IMR-90 (cell line): ENCODE data around the gene GLP2R. TPM values are rescaled to one million over a fixed set of nuclear protein-coding genes. Genes with fewer than 3 reads are reported as not detected.
A peak's percentile ranks its signal among the peaks of the same experiment; 100 is the strongest.

ENCODE experiments used
- ATAC-seq: fragments of 200-7000 bp; cut with Tn5 transposase; 2 replicates; pipeline ENCODE4 v1.9.1; 2020; ENCODE audit warnings: low read depth, mild to moderate bottlenecking, moderate library complexity
- BruUV-seq: library from RNA; stranded (reverse); fragments of 400-500 nt; replicated peaks from 2 replicates; lab custom pipeline; 2021; lab: Mats Ljungman, UMichigan
- CTCF ChIA-PET: fragments of 300-600 bp; formaldehyde crosslinking; extraction: SDS; loops from one replicate; lab custom pipeline; 2021; ENCODE audit warnings: antibody characterized with exemption; lab: Yijun Ruan, JAX
- POLR2A ChIA-PET: fragments of 300-600 bp; sonication (Branson Sonifier 250); formaldehyde crosslinking; loops from one replicate; lab custom pipeline; 2022; ENCODE audit warnings: antibody characterized with exemption; ENCODE audit not compliant: unreplicated experiment; lab: Charles Lee
- DNase-seq: peaks from one replicate; pipeline ENCODE4 v3.0.0; 2013
- H2AFZ ChIP-seq: replicated peaks from 2 replicates; pipeline ENCODE3; 2013; ENCODE audit warnings: low read length, mild to moderate bottlenecking; ENCODE audit not compliant: poor library complexity
- H2AK5ac ChIP-seq: 2 replicates; pipeline ENCODE4 v1.6.1; 2013; ENCODE audit warnings: low read depth, low read length, inconsistent platforms
- H2AK9ac ChIP-seq: replicated peaks from 2 replicates; pipeline ENCODE3; 2013; ENCODE audit warnings: mild to moderate bottlenecking, low read depth, low read length, moderate library complexity; ENCODE audit not compliant: poor library complexity
- H2BK120ac ChIP-seq: 2 replicates; pipeline ENCODE4 v1.6.1; 2013; ENCODE audit warnings: low read depth, low read length, inconsistent platforms
- H2BK15ac ChIP-seq: 3 replicates; pipeline ENCODE4 v1.6.1; 2013; ENCODE audit warnings: low read depth, low read length, inconsistent platforms
- H2BK20ac ChIP-seq: 2 replicates; pipeline ENCODE4 v1.6.1; 2013; ENCODE audit warnings: low read depth, mild to moderate bottlenecking, inconsistent platforms, low read length, moderate library complexity
- H2BK5ac ChIP-seq: 2 replicates; pipeline ENCODE4 v1.6.1; 2013; ENCODE audit warnings: mild to moderate bottlenecking, low read depth, low read length, inconsistent platforms; ENCODE audit not compliant: poor library complexity, severe bottlenecking
- H3K14ac ChIP-seq: replicated peaks from 2 replicates; pipeline ENCODE4 v1.6.1; 2013; ENCODE audit warnings: low read depth, low read length, inconsistent platforms
- H3K18ac ChIP-seq: 2 replicates; pipeline ENCODE4 v1.6.1; 2013; ENCODE audit warnings: low read depth, low read length, control low read depth
- H3K23ac ChIP-seq: 2 replicates; pipeline ENCODE4 v1.6.1; 2013; ENCODE audit warnings: low read depth, low read length, inconsistent platforms
- H3K27ac ChIP-seq: 2 replicates; pipeline ENCODE4 v1.5.1; 2013; ENCODE audit warnings: mild to moderate bottlenecking, control low read depth, low read length; ENCODE audit not compliant: insufficient read depth
- H3K27me3 ChIP-seq: 2 replicates; pipeline ENCODE4 v1.6.1; 2013; ENCODE audit warnings: low read length; ENCODE audit not compliant: control insufficient read depth, insufficient read depth
- H3K36me3 ChIP-seq: 2 replicates; pipeline ENCODE4 v1.6.1; 2013; ENCODE audit warnings: low read length, mixed read lengths; ENCODE audit not compliant: control insufficient read depth, insufficient read depth
- H3K4ac ChIP-seq: 2 replicates; pipeline ENCODE4 v1.6.1; 2013; ENCODE audit warnings: low read depth, low read length, inconsistent platforms
- H3K4me1 ChIP-seq: 2 replicates; pipeline ENCODE4 v1.6.1; 2013; ENCODE audit warnings: low read length, mixed read lengths; ENCODE audit not compliant: control insufficient read depth, insufficient read depth
- H3K4me2 ChIP-seq: 2 replicates; pipeline ENCODE4 v1.6.1; 2013; ENCODE audit warnings: low read depth, mild to moderate bottlenecking, control low read depth, low read length, moderate library complexity
- H3K4me3 ChIP-seq: 2 replicates; pipeline ENCODE4 v1.5.1; 2013; ENCODE audit warnings: low read depth, mild to moderate bottlenecking, control low read depth, low read length, moderate library complexity; ENCODE audit not compliant: insufficient read depth
- H3K56ac ChIP-seq: 2 replicates; pipeline ENCODE4 v1.6.1; 2013; ENCODE audit warnings: low read length, inconsistent platforms; ENCODE audit not compliant: insufficient read depth; ENCODE audit errors: extremely low read depth
- H3K79me1 ChIP-seq, 2 experiments: 2 replicates each; pipeline ENCODE4 v1.6.1; 2013; ENCODE audit warnings: low read length in 2 of 2, inconsistent platforms in 1 of 2, low read depth in 1 of 2
- H3K9ac ChIP-seq: 2 replicates; pipeline ENCODE4 v1.6.1; 2013; ENCODE audit warnings: low read depth, low read length, control low read depth
- H3K9me1 ChIP-seq: 2 replicates; pipeline ENCODE4 v1.6.1; 2013; ENCODE audit warnings: low read length, inconsistent platforms; ENCODE audit not compliant: insufficient read depth
- H3K9me3 ChIP-seq: 2 replicates; pipeline ENCODE4 v1.6.1; 2013; ENCODE audit warnings: low read length; ENCODE audit not compliant: control insufficient read depth, insufficient read depth
- H4K20me1 ChIP-seq: 2 replicates; pipeline ENCODE4 v1.6.1; 2013; ENCODE audit warnings: low read length, inconsistent platforms; ENCODE audit not compliant: insufficient read depth
- H4K5ac ChIP-seq: 2 replicates; pipeline ENCODE4 v1.6.1; 2013; ENCODE audit warnings: mild to moderate bottlenecking, low read depth, low read length, control low read depth
- H4K8ac ChIP-seq, 2 experiments: 2 replicates each; pipeline ENCODE4 v1.6.1; 2013; ENCODE audit warnings: low read depth in 2 of 2, low read length in 2 of 2, control low read depth in 1 of 2, inconsistent platforms in 1 of 2
- H4K91ac ChIP-seq: 2 replicates; pipeline ENCODE4 v1.6.1; 2013; ENCODE audit warnings: low read depth, low read length, inconsistent platforms; ENCODE audit not compliant: insufficient read depth
- CEBPB ChIP-seq: IDR thresholded peaks from 2 replicates; pipeline ENCODE4 v1.6.1; 2012; ENCODE audit warnings: low read depth, low read length, improper control_type of control experiment
- ELK1 ChIP-seq: fragments of 150-350 bp; IDR thresholded peaks from 2 replicates; pipeline ENCODE4 v1.6.1; 2016; ENCODE audit warnings: low read depth, mild to moderate bottlenecking, low read length, moderate library complexity, borderline replicate concordance
- dilution Hi-C: fragments of 300-500 bp; cut with HindIII; formaldehyde crosslinking; loops from one replicate; pipeline ENCODE4 v1.14.3; 2018; ENCODE audit warnings: low sequenced_read_pairs; ENCODE audit not compliant: unreplicated experiment
- in situ Hi-C: fragments of 300-500 bp; cut with MboI; formaldehyde crosslinking; loops from 3 replicates; pipeline ENCODE4 v1.14.3; 2019; ENCODE audit warnings: low sequenced_read_pairs, inconsistent platforms, mixed read lengths
- intact Hi-C: fragments of 100-400 bp; cut with micrococcal nuclease; formaldehyde crosslinking; loops from 2 replicates; pipeline ENCODE4 v1.10.0; 2022
- polyA plus RNA-seq, 3 experiments: library from polyadenylated mRNA; depleted of rRNA; stranded (reverse); fragments of >200 nt; gene quantifications; 2 replicates each; pipeline ENCODE4 v1.2.3, GENCODE V29; 2012; ENCODE audit warnings: low replicate concordance in 1 of 3
- total RNA-seq: library from RNA; depleted of rRNA; stranded (reverse); fragments of >200 nt; gene quantifications from 2 replicates; pipeline ENCODE4 v1.2.3, GENCODE V29; 2012

The GLP2R gene
- total and polyA plus RNA-seq, 2 of the 4 experiments (the other 2 are of a cell fraction) = 0.07 TPM; not detected in 1

- Histone ChIP-seq H4K5ac (no peak overlapping the region), H3K36me3 (no peaks in the 10 kb centered on the region), H2BK120ac (no peak overlapping the region), H3K56ac (no peak overlapping the region), H4K20me1 (no peaks in the 10 kb centered on the region), H2AK9ac (no peak overlapping the region), H3K9me1 (no peaks in the 10 kb centered on the region), H2BK15ac (no peak overlapping the region), H4K91ac (no peak overlapping the region), H2BK5ac (no peak overlapping the region), H3K9ac (no peak overlapping the region), H3K79me1 (no peaks in the 10 kb centered on the region), H3K4me1 (peaks cover 6% of the 10 kb centered on the region), H3K27ac (no peak overlapping the region), H4K8ac (no peak overlapping the region), H3K27me3 (no peaks in the 10 kb centered on the region; the same call in 1 of the 2 replicates), H3K14ac (no peak overlapping the region), H2BK20ac (no peak overlapping the region), H3K18ac (no peak overlapping the region), H3K4me2 (no peak overlapping the region), H2AK5ac (no peak overlapping the region), H2AFZ (no peak overlapping the region), H3K23ac (no peak overlapping the region), H3K4ac (no peak overlapping the region), H3K4me3 (no peak overlapping the region), H3K9me3 (no peaks in the 10 kb centered on the region)
- ATAC-seq (no peak), DNase-seq (no peak)
- in situ Hi-C loops (no loop called here), intact Hi-C loops (no loop called here), dilution Hi-C loops (no loop called here)
- CTCF ChIA-PET = no interaction called here
- BruUV-seq = no TSS peak
- POLR2A ChIA-PET = no interaction called here
- TF ChIP-seq CEBPB (peak; percentile 62), ELK1 (no peak)
Observed at GRCh38 chr17:9895923-9896322, 70.2 kb downstream of the GLP2R start.
